Right lobe of liver (tissue), 4 donors: ENCODE measurements around the gene MYPN.

Experiments
- CTCF ChIP-seq, 4 donors: fragments of 200-600 bp in 3 of 4; fragments of 450-650 bp in 1 of 4; IDR thresholded peaks; one replicate each; pipeline versions ENCODE4 v1.5.1 to v1.8.0; 2016 to 2022; ENCODE audit warnings: antibody characterized with exemption in 4 of 4, mild to moderate bottlenecking in 2 of 4
- POLR2A ChIP-seq: fragments of 450-650 bp; IDR thresholded peaks from one replicate; pipeline ENCODE4 v1.6.1; 2017; ENCODE audit warnings: antibody characterized with exemption, mild to moderate bottlenecking
- donor health status: DM: no; HTN: no; CAD: no.
- donor health status: DM: no; HTN: no; CAD: no.
- donor health status: DM: no; HTN: yes; CAD: no.

- TF ChIP-seq CTCF (IDR thresholded peaks at IDR 0.05) (no peak), POLR2A (no peak)
Observed at GRCh38 chr10:68074031-68074774, 35.1 kb upstream of the MYPN start.
